ENCODE data around the gene SENP1. TPM values are rescaled to one million over a fixed set of nuclear protein-coding genes. Genes with fewer than 3 reads are reported as not detected.
A peak's percentile ranks its signal among the peaks of the same experiment; 100 is the strongest.

Gene SENP1
- total and polyA plus RNA-seq, 4 donors: 3.5 to 30.8 (median 12.9) TPM

GRCh38 chr12:48084841-48085460 lies 20.9 kb downstream of the SENP1 start:
- Histone ChIP-seq H3K4me3 (no peak overlapping the region), H3K4me1 (ENCODE audit: control insufficient read depth in 5 of 5, insufficient read depth in 5 of 5, low read length in 5 of 5) (no peaks in the 10 kb centered on the region), H3K9ac (ENCODE audit: insufficient read depth in 1 of 2, low read length in 2 of 2) (no peak overlapping the region), H3K27ac (ENCODE audit: low read depth in 1 of 2, low read length in 1 of 2) (no peak overlapping the region), H3K27me3 (ENCODE audit: control insufficient read depth in 3 of 3, insufficient read depth in 3 of 3, low read length in 2 of 3) (no peaks in the 10 kb centered on the region), H3K36me3 (ENCODE audit: control insufficient read depth in 4 of 4, insufficient read depth in 4 of 4, low read length in 4 of 4) (peaks cover 11 to 29% (median 19%) of the 10 kb centered on the region in 4 donors), H3K9me3 (ENCODE audit: control insufficient read depth in 4 of 4, insufficient read depth in 3 of 4, low read length in 3 of 4) (no peaks in the 10 kb centered on the region)
- DNase-seq (no peak), ATAC-seq (ENCODE audit: insufficient read depth, low FRiP score) (no peak)
- no peak for TF ChIP-seq CTCF (IDR thresholded peaks at IDR 0.05; ENCODE audit: control extremely low read depth, extremely low read depth)
- 84% methylated on average over 12 of the region's 12 CpGs for WGBS, 2 donors

GRCh38 chr12:48084066-48084465 lies 21.8 kb downstream of the SENP1 start:
- H3K4me1 ChIP-seq (ENCODE audit: control insufficient read depth in 5 of 5, insufficient read depth in 5 of 5, low read length in 5 of 5): no peaks in the 10 kb centered on the region
- peaks cover 11 to 25% (median 18%) of the 10 kb centered on the region in 4 donors for H3K36me3 ChIP-seq (ENCODE audit: control insufficient read depth in 4 of 4, insufficient read depth in 4 of 4, low read length in 4 of 4)
- ATAC-seq (ENCODE audit: insufficient read depth, low FRiP score) (no peak), DNase-seq (peak in 2 of 3 donors; percentile 56 to 61)
- WGBS, 2 donors: 65 to 73% methylated on average over 1 of the region's 1 CpG
- no peak overlapping the region for H3K4me3 ChIP-seq
- no peaks in the 10 kb centered on the region for H3K27me3 ChIP-seq (ENCODE audit: control insufficient read depth in 3 of 3, insufficient read depth in 3 of 3, low read length in 2 of 3)
- no peak overlapping the region for H3K27ac ChIP-seq (ENCODE audit: low read depth in 1 of 2, low read length in 1 of 2)
- no peak for TF ChIP-seq CTCF (IDR thresholded peaks at IDR 0.05; ENCODE audit: control extremely low read depth, extremely low read depth)
- H3K9me3 ChIP-seq (ENCODE audit: control insufficient read depth in 4 of 4, insufficient read depth in 3 of 4, low read length in 3 of 4): no peaks in the 10 kb centered on the region
- H3K9ac ChIP-seq (ENCODE audit: insufficient read depth in 1 of 2, low read length in 2 of 2): no peak overlapping the region

DNA sequence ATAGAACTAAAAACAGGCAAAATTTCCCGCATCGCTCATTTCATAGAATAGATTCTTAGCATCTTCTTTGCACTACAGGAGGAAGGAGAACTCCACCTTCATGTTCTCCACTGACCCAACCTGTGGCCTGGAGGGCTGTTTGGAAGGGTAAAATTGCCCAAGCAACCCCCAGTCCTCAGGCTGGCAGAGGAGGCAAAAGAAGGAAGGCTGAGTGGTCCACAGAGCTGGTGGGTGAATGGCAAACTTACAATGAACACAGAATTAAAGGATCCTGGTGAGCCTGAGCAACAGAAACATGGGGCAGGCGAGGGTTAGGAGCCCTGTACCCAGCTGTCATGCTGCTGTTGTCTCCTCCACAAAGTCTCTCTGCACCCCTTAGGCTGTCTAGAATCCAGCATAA lies 25.1 kb downstream of the SENP1 start:
- Histone ChIP-seq H3K36me3 (ENCODE audit: control insufficient read depth in 4 of 4, insufficient read depth in 4 of 4, low read length in 4 of 4) (peaks cover 11 to 13% (median 11%) of the 10 kb centered on the region in 4 donors), H3K4me3 (no peak overlapping the region), H3K4me1 (ENCODE audit: control insufficient read depth in 5 of 5, insufficient read depth in 5 of 5, low read length in 5 of 5) (no peaks in the 10 kb centered on the region), H3K27me3 (ENCODE audit: control insufficient read depth in 3 of 3, insufficient read depth in 3 of 3, low read length in 2 of 3) (no peaks in the 10 kb centered on the region), H3K9me3 (ENCODE audit: control insufficient read depth in 4 of 4, insufficient read depth in 3 of 4, low read length in 3 of 4) (no peaks in the 10 kb centered on the region), H3K9ac (ENCODE audit: insufficient read depth in 1 of 2, low read length in 2 of 2) (no peak overlapping the region), H3K27ac (ENCODE audit: low read depth in 1 of 2, low read length in 1 of 2) (no peak overlapping the region)
- no peak for TF ChIP-seq CTCF (IDR thresholded peaks at IDR 0.05; ENCODE audit: control extremely low read depth, extremely low read depth)
- DNase-seq (no peak), ATAC-seq (ENCODE audit: insufficient read depth, low FRiP score) (no peak)
- 97 to 99% methylated on average over 3 of the region's 3 CpGs for WGBS, 2 donors

DNA sequence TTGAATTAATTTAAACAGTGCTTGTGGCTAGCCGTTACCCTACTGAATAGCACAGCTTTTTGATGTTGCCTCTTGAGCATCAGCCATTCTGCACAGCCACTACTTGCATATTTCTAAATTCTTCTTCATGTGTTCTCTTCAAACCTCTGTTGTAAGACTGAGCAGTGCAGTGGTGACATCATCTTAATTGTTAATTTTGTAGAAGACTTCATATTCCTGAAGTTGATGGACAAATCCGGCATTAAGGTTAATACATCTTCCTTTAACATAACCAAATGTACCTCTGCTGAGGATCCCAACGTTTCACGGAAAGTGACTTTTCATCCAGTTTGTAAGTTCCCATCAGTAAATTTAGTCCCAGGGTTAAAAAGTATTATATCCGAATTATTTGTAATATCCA lies 25.6 kb downstream of the SENP1 start:
- Histone ChIP-seq H3K9ac (ENCODE audit: insufficient read depth in 1 of 2, low read length in 2 of 2) (no peak overlapping the region), H3K9me3 (ENCODE audit: control insufficient read depth in 4 of 4, insufficient read depth in 3 of 4, low read length in 3 of 4) (no peaks in the 10 kb centered on the region), H3K4me3 (no peak overlapping the region), H3K27me3 (ENCODE audit: control insufficient read depth in 3 of 3, insufficient read depth in 3 of 3, low read length in 2 of 3) (no peaks in the 10 kb centered on the region), H3K36me3 (ENCODE audit: control insufficient read depth in 4 of 4, insufficient read depth in 4 of 4, low read length in 4 of 4) (peaks cover 11% of the 10 kb centered on the region in 4 donors), H3K27ac (ENCODE audit: low read depth in 1 of 2, low read length in 1 of 2) (no peak overlapping the region), H3K4me1 (ENCODE audit: control insufficient read depth in 5 of 5, insufficient read depth in 5 of 5, low read length in 5 of 5) (no peaks in the 10 kb centered on the region)
- no peak for TF ChIP-seq CTCF (IDR thresholded peaks at IDR 0.05; ENCODE audit: control extremely low read depth, extremely low read depth)
- WGBS, 2 donors: 95 to 97% methylated on average over 5 of the region's 5 CpGs
- ATAC-seq (ENCODE audit: insufficient read depth, low FRiP score) (no peak), DNase-seq (no peak)
